ENCODE measurements around the gene TECPR2.

DNA sequence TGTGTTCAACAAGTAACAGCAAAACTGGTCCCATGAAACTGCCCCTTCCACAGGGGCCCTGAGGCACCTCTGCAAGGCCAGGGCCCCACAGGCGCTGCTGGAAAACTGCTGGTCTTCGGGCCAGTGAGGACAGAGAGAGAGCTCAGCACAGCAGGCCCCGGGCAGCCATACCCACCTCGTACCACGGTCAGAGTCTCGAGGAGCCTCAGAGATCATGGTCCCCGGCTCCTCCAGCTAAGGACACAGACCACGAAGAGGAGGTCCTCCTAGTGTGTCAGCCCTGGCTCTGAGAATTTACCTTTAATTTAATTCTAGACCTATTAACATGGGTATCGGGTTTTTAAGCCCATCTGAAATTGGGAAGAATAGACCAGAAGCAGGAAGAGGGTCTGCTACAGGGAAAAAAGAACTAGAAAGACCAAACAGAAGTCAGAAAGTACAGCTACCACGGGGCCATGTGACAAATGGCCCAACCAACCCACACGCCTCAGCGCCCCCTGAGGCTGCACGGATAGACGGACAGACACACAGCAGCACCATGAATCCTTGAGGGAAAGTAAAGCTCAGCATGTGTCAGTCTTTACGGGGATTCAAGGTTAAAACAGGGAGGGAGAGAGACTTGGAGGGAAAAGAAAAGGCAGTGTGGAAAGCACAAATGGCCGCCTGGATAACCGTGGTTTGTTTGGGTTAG lies 123.9 kb downstream of the TECPR2 start:
- TF ChIP-seq CTCF (IDR thresholded peaks at IDR 0.05 in 2 of 3, conservative IDR thresholded peaks at IDR 0.05 in 1 of 3; ENCODE audit: control insufficient read depth in 2 of 3, extremely low read depth in 1 of 3, insufficient read depth in 1 of 3, low read depth in 3 of 3, low read length in 3 of 3) (no peak), YY1 (IDR thresholded peaks at IDR 0.05; ENCODE audit: low read depth, low read length) (no peak), PRDM15 (CRISPR knock-in tag; IDR thresholded peaks at IDR 0.05) (no peak), TAF1 (IDR thresholded peaks at IDR 0.05; ENCODE audit: borderline replicate concordance, low read depth, low read length) (no peak)
- TF ChIP-seq, protein P1, sequence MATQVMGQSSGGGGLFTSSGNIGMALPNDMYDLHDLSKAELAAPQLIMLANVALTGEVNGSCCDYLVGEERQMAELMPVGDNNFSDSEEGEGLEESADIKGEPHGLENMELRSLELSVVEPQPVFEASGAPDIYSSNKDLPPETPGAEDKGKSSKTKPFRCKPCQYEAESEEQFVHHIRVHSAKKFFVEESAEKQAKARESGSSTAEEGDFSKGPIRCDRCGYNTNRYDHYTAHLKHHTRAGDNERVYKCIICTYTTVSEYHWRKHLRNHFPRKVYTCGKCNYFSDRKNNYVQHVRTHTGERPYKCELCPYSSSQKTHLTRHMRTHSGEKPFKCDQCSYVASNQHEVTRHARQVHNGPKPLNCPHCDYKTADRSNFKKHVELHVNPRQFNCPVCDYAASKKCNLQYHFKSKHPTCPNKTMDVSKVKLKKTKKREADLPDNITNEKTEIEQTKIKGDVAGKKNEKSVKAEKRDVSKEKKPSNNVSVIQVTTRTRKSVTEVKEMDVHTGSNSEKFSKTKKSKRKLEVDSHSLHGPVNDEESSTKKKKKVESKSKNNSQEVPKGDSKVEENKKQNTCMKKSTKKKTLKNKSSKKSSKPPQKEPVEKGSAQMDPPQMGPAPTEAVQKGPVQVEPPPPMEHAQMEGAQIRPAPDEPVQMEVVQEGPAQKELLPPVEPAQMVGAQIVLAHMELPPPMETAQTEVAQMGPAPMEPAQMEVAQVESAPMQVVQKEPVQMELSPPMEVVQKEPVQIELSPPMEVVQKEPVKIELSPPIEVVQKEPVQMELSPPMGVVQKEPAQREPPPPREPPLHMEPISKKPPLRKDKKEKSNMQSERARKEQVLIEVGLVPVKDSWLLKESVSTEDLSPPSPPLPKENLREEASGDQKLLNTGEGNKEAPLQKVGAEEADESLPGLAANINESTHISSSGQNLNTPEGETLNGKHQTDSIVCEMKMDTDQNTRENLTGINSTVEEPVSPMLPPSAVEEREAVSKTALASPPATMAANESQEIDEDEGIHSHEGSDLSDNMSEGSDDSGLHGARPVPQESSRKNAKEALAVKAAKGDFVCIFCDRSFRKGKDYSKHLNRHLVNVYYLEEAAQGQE (IDR thresholded peaks at IDR 0.05; ENCODE audit: low read depth, low read length) = no peak

All from GM12878 (cell line).